DND-41 (cell line): Measurements from ENCODE around the gene ADRB2.

Experiments used
- ATAC-seq: fragments of 200-7000 bp; cut with Tn5 transposase; 3 replicates; pipeline ENCODE4 v1.9.1; 2021; ENCODE audit warnings: low read depth; ENCODE audit not compliant: insufficient read depth
- DNase-seq: peaks from one replicate; pipeline ENCODE4 v3.0.0-alpha.2; 2020
- H2AFZ ChIP-seq: 2 replicates; pipeline ENCODE4 v1.6.0; 2012; ENCODE audit warnings: low read depth, low read length
- H3K27ac ChIP-seq: 2 replicates; pipeline ENCODE4 v1.5.1; 2012; ENCODE audit warnings: low read length, inconsistent platforms
- H3K27me3 ChIP-seq: fragments of 200-600 bp; sonication (generic); 2 replicates; pipeline ENCODE4 v1.6.0; 2012; ENCODE audit warnings: low read length, mild to moderate bottlenecking, inconsistent platforms; ENCODE audit not compliant: insufficient read depth, poor library complexity
- H3K36me3 ChIP-seq: 2 replicates; pipeline ENCODE4 v1.5.1; 2012; ENCODE audit warnings: low read length, inconsistent platforms; ENCODE audit not compliant: insufficient read depth
- H3K4me1 ChIP-seq: 2 replicates; pipeline ENCODE4 v1.5.1; 2012; ENCODE audit warnings: mild to moderate bottlenecking, low read length; ENCODE audit not compliant: insufficient read depth
- H3K4me2 ChIP-seq: 2 replicates; pipeline ENCODE4 v1.6.0; 2012; ENCODE audit warnings: mild to moderate bottlenecking, moderate library complexity, low read length, inconsistent platforms; ENCODE audit not compliant: insufficient read depth
- H3K4me3 ChIP-seq, 2 experiments: fragments of 200-600 bp in 1 of 2; shearing (Covaris generic) in 1 of 2; 2 replicates each; pipeline ENCODE4 v1.5.1; 2012 to 2016; ENCODE audit warnings: inconsistent platforms in 2 of 2, low read length in 2 of 2, mild to moderate bottlenecking in 2 of 2, low read depth in 1 of 2, moderate library complexity in 1 of 2
- H3K79me2 ChIP-seq: 2 replicates; pipeline ENCODE4 v1.6.0; 2012; ENCODE audit warnings: low read length, inconsistent platforms; ENCODE audit not compliant: insufficient read depth
- H3K9ac ChIP-seq: 2 replicates; pipeline ENCODE4 v1.6.0; 2012; ENCODE audit warnings: low read depth, mild to moderate bottlenecking, inconsistent platforms, low read length, moderate library complexity
- H3K9me3 ChIP-seq: 2 replicates; pipeline ENCODE4 v1.5.1; 2012; ENCODE audit warnings: low read length, moderate library complexity, mild to moderate bottlenecking, inconsistent platforms; ENCODE audit not compliant: insufficient read depth, severe bottlenecking
- H4K20me1 ChIP-seq: 2 replicates; pipeline ENCODE4 v1.6.0; 2012; ENCODE audit warnings: low read length; ENCODE audit not compliant: insufficient read depth
- CTCF ChIP-seq: IDR thresholded peaks from 2 replicates; pipeline ENCODE4 v1.5.1; 2012; ENCODE audit warnings: borderline replicate concordance, low read length, moderate library complexity, mild to moderate bottlenecking; ENCODE audit not compliant: poor library complexity, severe bottlenecking; ENCODE audit errors: extremely low read depth
- EZH2 ChIP-seq: IDR thresholded peaks from 3 replicates; pipeline ENCODE4 v1.6.1; 2012; ENCODE audit warnings: borderline replicate concordance, low read depth, mild to moderate bottlenecking, moderate library complexity, low read length, inconsistent platforms; ENCODE audit not compliant: severe bottlenecking

ADRB2 gene

GRCh38 chr5:148805326-148806290, 20.8 kb upstream of the ADRB2 start:
- H3K27ac ChIP-seq, result no peak overlapping the region
- no peaks in the 10 kb centered on the region for H3K9me3 ChIP-seq
- no peak for TF ChIP-seq CTCF
- no peak for TF ChIP-seq EZH2
- H2AFZ ChIP-seq, result no peak overlapping the region
- H3K4me1 ChIP-seq, result no peaks in the 10 kb centered on the region
- H3K4me3 ChIP-seq, result no peak overlapping the region
- ATAC-seq, result no peak
- H3K27me3 ChIP-seq, result peaks cover 6% of the 10 kb centered on the region
- no peak for DNase-seq
- H3K79me2 ChIP-seq, result no peaks in the 10 kb centered on the region
- H3K36me3 ChIP-seq, result no peaks in the 10 kb centered on the region
- H3K9ac ChIP-seq, result no peak overlapping the region
- H3K4me2 ChIP-seq, result no peak overlapping the region
- H4K20me1 ChIP-seq, result no peaks in the 10 kb centered on the region

- DNase-seq, result no peak
- H3K9me3 ChIP-seq, result no peaks in the 10 kb centered on the region
- H3K4me2 ChIP-seq, result no peak overlapping the region
- H3K27me3 ChIP-seq, result peaks cover 6% of the 10 kb centered on the region
- no peak overlapping the region for H3K4me3 ChIP-seq
- no peak for ATAC-seq
- H3K27ac ChIP-seq, result no peak overlapping the region
- no peaks in the 10 kb centered on the region for H4K20me1 ChIP-seq
- no peak overlapping the region for H2AFZ ChIP-seq
- no peaks in the 10 kb centered on the region for H3K4me1 ChIP-seq
- TF ChIP-seq CTCF (no peak), EZH2 (no peak)
- no peak overlapping the region for H3K9ac ChIP-seq
- H3K79me2 ChIP-seq, result no peaks in the 10 kb centered on the region
- H3K36me3 ChIP-seq, result no peaks in the 10 kb centered on the region
These were observed 19.9 kb upstream of the ADRB2 start for GRCh38 chr5:148806520-148806931.

GRCh38 chr5:148807851-148808250, 18.6 kb upstream of the ADRB2 start:
- TF ChIP-seq EZH2 (no peak), CTCF (no peak)
- Histone ChIP-seq H3K27me3 (peaks cover 6% of the 10 kb centered on the region), H3K27ac (no peak overlapping the region), H3K36me3 (no peaks in the 10 kb centered on the region), H3K9me3 (no peaks in the 10 kb centered on the region), H3K4me3 (no peak overlapping the region), H3K9ac (no peak overlapping the region), H3K4me1 (no peaks in the 10 kb centered on the region), H3K79me2 (no peaks in the 10 kb centered on the region), H2AFZ (no peak overlapping the region), H4K20me1 (no peaks in the 10 kb centered on the region), H3K4me2 (no peak overlapping the region)
- ATAC-seq (no peak), DNase-seq (no peak)
